ENCODE data around the gene TNNT1.

DNA sequence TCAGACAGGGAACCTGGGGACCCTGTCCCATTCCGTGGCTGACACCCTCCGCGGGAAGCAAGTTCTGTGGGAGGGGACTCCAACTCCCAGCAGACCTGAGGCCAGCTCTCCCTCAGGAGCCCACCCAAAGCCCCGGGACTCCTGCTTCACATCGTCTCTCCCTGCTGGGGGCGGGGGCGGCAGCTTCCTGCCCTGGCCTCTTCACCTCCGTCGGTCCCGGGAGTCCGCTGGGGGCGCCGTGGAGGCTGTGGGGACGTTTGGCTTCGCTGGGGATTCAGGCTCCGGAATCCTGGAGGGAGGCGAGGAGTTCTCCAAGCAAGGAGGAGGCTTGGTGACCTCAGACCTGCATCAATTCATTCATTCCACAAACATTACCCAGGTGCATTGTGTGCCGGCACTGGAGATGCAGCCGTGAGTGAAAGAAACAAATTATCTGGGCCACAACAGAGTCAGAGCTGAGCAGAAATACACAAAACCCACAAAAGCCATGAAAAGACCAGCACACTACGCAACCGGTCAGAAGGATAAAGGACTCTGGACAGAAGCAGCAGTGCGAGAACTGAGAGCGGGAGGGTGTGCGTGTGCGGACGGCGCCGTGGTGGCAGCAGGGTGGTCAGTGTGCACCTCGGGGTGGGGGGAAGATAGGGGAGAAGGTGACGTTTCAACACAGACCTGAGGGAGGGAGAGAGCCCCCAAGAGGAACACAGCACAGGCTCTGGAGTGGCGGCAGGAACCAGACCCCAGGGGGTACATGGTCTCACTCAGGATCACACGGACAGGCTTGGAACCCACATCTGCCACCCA is 54.3 kb downstream of the TNNT1 start:
- TF ChIP-seq GATA3 (IDR thresholded peaks at IDR 0.05; ENCODE audit: low read depth, low read length) (no peak), GATA2 (IDR thresholded peaks at IDR 0.05; ENCODE audit: low read depth, low read length) (no peak)
